GM21515 (cell line): ENCODE measurements around the gene CTSZ.
A peak's percentile ranks its signal among the peaks of the same experiment; 100 is the strongest.
"Not testable (repeated sequence)": the region's sequence is repeated elsewhere in the genome, so short reads cannot be mapped to it uniquely, and the experiment has no call there.

Experiments used
- ATAC-seq: cut with Tn5 transposase; IDR thresholded peaks from one replicate; pipeline ENCODE4 v1.9.1; 2021; ENCODE audit not compliant: unreplicated experiment

CTSZ gene

GRCh38 chr20:58982406-58983114 lies 24.5 kb downstream of the CTSZ start:
- no peak for ATAC-seq

- ATAC-seq = no peak
Observed at GRCh38 chr20:58981628-58982364, 25.3 kb downstream of the CTSZ start.

DNA sequence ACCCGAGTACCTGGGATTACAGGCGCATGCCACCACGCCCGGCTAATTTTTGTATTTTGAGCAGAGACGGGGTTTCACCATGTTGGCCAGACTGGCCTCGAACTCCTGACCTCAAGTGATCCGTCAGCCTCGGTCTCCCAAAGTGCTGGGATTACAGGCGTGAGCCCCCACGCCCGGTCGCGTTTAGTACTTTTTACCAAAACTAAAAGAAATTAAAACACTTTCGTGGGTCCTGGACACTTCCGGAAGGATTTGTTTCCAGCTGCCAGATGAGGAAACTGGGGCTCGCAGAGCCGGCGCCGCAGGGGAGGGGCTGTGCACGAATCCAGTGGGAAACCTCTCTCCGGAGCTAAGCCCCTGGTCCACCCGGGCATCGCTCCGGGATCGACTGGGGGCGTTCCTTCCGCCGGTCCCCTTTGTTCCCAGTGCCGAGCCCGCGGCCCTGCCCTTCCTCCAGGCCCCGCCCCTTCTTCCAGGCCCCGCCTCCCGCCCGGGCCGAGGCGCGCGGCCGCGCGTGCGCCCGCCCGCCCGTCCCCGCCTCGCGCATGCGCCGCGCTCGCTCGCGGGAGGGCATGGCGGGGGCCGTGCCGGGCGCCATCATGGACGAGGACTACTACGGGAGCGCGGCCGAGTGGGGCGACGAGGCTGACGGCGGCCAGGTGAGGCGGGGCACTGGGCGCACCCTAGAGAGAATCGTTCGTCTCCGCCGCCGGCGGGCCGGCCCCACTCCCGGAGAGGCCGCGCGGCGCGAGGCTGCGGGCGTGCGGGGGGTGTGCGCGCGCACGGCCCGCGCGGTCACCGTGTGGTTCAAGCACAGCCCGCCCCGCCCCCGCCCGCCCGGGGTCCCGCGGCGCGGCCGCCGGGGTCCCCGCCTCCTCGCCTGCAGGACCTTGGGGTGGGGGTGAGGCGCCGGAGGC lies 26.1 kb downstream of the CTSZ start, which contains the start of gene NELFCD:
Gene NELFCD, plus strand, starts transcription at position 546 of the 917 bp plus-strand sequence. Its CDS starts 54 bp downstream, at position 600.
- peak; percentile 64 for ATAC-seq

DNA sequence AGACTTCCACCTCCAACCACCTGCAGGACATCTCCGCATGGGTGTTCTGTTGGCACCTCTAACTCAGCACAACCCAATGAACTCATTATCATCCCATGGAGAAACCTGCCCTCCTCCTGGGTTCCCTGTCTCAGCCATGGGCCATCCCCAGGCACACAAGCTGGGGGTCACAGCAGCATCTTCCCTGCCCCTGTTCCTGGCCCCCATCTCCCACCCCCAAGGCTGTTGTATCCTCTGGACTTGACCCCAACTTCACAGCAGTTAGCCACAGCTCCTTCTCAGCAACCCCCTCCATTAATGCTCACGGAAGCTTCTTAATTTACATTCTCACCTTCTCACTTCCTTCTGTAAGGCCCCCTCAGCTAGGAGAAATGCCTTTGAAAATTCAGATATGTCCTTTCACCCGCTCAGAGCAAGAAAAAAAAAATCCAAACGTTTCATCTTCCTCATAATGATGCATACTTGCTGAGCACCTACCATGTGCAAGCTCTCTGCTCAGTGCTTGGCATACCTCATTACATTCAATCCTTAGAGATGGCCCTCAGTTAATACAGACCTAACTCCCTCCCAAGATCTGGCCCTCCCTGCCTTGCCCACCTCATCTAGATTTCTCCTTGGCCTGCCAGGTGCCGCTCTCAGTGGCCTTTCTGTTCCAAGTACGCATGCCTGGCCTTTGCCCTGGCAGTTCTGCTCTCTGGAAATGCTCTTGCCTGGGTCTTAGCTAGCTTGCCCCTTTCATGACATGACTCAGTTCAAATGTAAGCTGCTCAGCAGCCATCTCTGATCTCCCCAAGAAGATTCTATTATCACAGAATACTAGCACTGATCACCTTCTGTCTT lies 28.5 kb downstream of the CTSZ start:
- no peak for ATAC-seq

GRCh38 chr20:58976061-58976730 lies 30.9 kb downstream of the CTSZ start:
- no peak for ATAC-seq

DNA sequence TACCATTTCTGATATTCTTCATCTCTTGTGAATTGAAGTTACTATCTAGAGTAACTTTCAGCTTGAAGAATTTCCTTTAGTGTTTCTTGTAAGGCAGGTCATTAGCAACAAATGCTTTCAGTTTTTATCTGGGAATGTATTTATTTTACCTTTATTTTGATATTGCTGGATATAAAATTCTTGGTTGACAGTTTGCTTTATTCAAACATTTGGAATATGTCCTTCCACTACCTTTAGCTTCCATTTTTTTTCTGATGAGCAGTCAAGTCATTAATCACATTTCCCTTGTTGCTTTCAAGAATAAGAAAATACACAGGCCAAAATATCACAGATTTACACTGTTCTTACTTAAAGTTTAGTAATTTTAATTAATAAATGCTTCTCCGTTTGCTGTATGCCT lies 31.7 kb downstream of the CTSZ start:
- no peak for ATAC-seq

DNA sequence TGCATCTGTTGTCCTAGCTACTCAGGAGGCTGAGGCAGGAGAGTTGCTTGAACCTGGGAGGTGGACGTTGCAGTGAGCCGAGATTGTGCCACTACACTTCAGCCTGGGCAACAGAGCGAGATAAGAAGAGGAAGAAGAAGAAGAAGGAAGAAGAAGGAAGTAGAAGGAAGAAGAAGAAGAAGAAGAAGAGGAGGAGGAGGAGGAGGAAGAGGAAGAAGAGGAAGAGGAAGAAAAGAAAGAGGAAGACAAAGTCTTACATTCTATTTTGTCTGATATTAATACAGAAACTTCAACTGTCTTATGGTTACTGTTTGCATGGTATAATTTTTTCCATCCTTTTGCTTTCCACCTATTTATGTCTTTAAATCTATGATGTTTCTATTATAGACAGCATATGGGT lies 33.2 kb downstream of the CTSZ start:
- ATAC-seq = no peak

GRCh38 chr20:58973179-58973578 lies 33.9 kb downstream of the CTSZ start:
- no peak for ATAC-seq

DNA sequence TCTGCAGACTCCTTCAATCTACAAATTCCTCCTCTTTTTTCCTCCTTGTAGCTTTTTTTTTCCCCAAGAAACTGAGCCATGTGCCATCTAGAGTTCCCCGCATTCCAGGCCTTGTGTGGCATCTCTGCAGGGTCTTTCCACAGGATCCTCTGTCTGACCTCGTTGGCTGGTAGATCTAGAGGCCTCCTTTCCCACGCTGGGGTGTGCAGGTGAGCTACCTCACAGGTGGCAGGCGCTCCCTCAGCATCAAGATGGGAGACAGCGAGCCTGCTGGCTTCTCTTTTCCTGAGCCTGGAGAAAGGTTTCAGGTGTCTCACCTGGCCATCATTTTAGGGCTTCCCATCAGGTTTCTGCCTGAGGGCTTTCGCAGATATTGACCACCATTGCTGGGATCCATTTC lies 35.6 kb downstream of the CTSZ start:
- ATAC-seq = no peak

GRCh38 chr20:58970146-58970545 lies 36.9 kb downstream of the CTSZ start:
- no peak for ATAC-seq

DNA sequence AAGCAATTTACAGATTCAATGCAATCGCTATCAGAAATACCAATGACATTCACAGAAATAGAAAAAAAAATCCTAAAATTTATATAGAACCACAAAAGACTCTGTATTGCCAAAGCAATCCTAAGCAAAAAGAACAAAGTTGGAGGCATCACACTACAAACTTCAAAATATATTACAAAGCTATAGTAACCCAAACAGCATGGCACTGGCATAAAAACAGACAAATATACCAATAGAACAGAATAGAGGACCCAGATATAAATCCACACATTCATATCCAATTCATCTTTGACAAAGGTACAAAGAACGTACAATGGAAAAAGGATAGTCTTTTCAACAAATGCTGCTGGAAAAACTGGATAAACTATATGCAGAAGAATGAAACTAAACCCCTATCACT lies 37.6 kb downstream of the CTSZ start:
- ATAC-seq = no peak

DNA sequence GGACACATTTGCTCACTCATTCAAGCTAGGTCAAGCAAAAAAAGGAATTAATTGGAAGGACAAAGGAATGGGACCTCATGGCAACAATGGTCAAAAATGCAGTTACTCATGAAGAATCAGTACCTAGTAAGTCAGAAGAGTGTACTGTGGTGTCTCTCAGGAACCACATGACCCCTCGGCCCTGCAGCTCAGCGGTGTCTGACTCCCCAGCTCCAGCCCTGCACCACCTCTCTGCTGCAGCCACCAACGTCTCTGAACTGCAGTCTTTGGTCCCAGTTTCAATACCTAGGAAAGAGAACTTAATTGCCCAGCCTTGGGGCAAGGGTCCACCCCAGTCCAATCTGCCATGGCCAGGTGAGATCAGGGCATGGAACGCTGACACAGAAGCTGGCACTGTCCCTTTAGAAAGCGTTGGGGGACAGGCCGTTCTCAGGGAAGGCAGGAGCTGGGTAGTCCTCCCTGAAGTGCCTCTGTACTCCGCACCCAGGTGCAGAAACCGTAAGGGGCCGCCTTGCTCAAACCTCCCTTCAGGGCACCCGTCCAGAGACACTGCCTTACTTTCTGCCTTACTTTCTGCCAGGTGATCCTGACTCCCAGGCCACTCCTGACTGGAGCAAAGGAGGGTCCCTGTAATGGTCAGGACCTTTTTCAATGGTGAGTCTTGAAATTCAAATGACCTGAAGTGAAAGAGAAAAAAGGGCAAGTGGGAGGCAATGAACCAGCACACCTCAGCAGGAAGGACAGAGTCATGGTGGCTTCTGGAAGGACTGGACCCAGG lies 39.2 kb downstream of the CTSZ start:
- ATAC-seq = no peak

DNA sequence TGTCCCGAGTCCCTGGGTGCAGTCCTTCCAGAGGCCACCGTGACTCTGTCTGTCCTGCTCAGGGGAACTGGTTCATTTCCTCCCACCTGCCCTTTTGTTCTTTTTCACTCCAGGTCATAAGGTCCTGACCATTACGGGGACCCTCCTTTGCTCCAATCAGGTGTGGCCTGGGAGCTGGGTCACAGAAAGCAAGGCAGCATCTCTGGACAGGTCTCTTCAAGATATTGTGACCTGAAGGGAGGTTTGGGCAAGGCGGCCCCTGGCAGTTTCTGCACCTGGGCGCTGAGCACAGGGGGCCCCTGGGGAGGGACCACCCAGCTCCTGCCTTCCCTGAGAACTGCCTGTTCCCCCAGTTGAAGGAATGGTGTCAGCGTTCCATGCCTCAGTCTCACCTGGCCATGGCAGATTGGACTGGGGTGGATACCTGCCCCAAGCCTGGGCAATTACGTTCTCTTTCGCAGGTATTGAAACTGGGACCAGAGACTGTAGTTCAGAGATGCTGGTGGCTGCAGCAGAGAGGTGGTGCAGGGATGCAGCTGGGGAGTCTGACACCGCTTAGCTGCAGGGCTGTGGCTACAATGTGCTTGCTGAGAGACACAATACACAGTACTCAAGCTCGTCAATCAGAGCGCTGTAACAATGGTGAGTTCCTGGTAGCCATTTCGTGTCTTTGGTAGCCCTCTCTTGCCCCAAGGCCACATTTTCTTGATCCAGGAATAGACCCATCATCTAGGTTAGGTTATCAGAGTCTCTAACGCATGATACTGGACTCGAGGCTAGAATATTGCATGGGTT lies 41.6 kb downstream of the CTSZ start:
- ATAC-seq = no peak

DNA sequence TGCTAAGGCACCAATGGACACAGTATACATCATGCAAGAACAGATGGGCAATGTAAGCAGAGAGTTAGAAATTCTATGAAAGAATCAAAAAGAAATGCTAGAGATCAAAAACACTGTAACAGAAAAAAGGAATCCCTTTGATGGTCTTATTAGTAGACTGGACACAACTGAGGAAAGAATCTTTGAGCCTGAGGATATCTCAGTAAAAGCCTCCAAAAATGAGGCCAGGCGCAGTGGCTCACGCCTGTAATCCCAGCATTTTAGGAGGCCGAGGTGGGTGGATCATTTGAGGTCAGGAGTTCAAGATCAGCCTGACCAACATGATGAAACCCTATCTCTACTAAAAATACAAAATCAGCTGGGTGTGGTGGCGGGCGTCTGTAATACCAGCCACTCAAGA lies 43.1 kb downstream of the CTSZ start:
- ATAC-seq = not testable (repeated sequence)

DNA sequence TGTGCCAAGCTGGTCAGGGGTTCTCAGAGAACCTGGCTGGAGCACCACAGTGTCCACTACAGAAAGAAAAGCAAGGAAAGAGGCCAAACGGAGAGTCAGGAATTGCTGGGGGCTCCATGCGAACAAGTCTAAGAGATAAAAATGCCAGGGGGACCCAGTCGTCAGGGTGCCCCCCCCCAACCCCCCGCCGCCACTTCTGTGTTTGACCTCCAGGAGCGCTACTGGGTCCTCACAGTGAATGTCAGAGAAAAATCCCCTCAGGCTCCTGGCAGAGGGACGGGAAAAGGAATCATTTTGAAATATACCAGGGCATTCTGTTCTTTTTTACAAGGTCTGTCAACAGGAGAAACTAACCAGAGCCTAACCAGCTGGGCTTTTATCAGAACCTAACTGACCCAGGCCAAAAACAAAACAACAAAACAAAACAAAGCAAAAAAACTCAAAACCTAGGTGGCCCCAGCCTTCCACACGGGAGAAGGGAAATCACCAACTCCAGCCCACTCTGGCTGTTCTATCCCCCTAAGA lies 43.9 kb downstream of the CTSZ start:
- ATAC-seq = no peak

DNA sequence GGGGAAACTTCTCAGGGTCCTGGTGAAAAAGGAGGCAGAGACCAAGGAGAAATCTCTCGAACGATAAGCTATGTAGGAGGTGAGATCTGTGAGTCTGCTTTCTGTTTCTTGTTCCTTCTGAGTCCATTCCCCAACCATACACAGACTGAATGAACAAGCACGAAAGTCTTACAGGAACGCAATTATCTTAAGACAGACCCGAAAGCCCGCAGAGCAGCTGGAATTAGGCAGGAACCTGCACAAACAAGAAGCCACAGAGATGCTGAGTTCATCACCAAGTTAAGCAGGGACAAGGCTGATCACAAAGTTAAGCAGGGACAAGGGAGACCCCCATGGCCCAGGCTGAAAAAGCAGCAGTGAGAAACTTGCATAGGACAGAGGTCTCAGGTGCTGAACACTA lies 47.4 kb downstream of the CTSZ start:
- no peak for ATAC-seq

GRCh38 chr20:58956078-58956477 lies 51.0 kb downstream of the CTSZ start:
- ATAC-seq = no peak

DNA sequence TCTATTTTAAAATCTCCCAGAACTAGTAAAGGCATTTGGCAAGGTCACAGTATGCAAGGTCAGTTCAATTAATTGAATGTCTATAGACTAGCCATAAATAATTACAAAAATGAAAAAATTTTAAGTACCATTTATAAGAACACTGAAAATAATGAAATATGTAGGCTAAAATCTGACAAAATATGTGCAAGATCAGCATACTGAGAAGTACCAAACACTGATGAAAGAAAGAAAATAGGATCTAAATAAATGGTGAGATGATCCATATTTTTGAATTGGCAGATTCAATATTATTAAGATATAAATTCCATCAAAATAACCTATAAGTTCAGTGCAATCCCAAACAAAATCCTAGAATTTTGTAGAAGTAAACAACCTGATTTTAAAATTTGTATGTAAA lies 54.0 kb downstream of the CTSZ start:
- no peak for ATAC-seq
